Vagina (tissue), 2 donors: Measurements from ENCODE around the gene WDSUB1. TPM values are rescaled to one million over a fixed set of nuclear protein-coding genes. Genes with fewer than 3 reads are reported as not detected.

Source experiments
- DNase-seq, 2 donors: peaks; one replicate each; pipeline ENCODE4 v3.0.0-alpha.2; 2017; ENCODE audit errors: extremely low spot score in 2 of 2
- H3K27ac ChIP-seq: fragments of 200-600 bp; sonication (generic); one replicate; pipeline ENCODE4 v1.5.1; 2019
- H3K27me3 ChIP-seq: fragments of 200-600 bp; sonication (generic); one replicate; pipeline ENCODE4 v1.5.1; 2019
- H3K36me3 ChIP-seq, 2 donors: fragments of 200-600 bp; sonication (generic); one replicate each; pipeline ENCODE4 v1.5.1; 2017 to 2019
- H3K4me1 ChIP-seq: fragments of 200-600 bp; sonication (generic); one replicate; pipeline ENCODE4 v1.5.1; 2019
- H3K4me3 ChIP-seq, 2 donors: fragments of 200-600 bp; sonication (generic); 1 replicate in 1 of 2; 2 replicates in 1 of 2; pipeline ENCODE4 v1.5.1; 2016 to 2019
- H3K9me3 ChIP-seq: fragments of 200-600 bp; sonication (generic); one replicate; pipeline ENCODE4 v1.5.1; 2019
- CTCF ChIP-seq, 3 experiments: fragments of 450-650 bp in 2 of 3; fragments of 200-600 bp in 1 of 3; sonication (generic) in 1 of 3; IDR thresholded peaks; one replicate each; pipeline ENCODE4 v1.5.1; 2017 to 2019; ENCODE audit warnings: antibody characterized with exemption in 3 of 3, mild to moderate bottlenecking in 2 of 3, moderate library complexity in 2 of 3
- POLR2A ChIP-seq, 2 donors: fragments of 450-650 bp; IDR thresholded peaks; one replicate each; pipeline ENCODE4 v1.6.1; 2017; ENCODE audit warnings: antibody characterized with exemption in 2 of 2, mild to moderate bottlenecking in 2 of 2, moderate library complexity in 2 of 2
- POLR2AphosphoS5 ChIP-seq, 2 donors: sonication (generic); formaldehyde crosslinking; IDR thresholded peaks; one replicate each; pipeline ENCODE4 v1.9.0; 2017; ENCODE audit warnings: antibody characterized with exemption in 2 of 2, mild to moderate bottlenecking in 2 of 2, low read depth in 1 of 2; ENCODE audit not compliant: insufficient read depth in 1 of 2
- intact Hi-C: fragments of 100-400 bp; cut with DNase I; formaldehyde crosslinking; loops from one replicate; pipeline ENCODE4 v1.15.1; 2023
- total RNA-seq: library from RNA; depleted of rRNA; stranded (reverse); fragments of >200 nt; gene quantifications from one replicate; pipeline ENCODE4 v1.2.3, GENCODE V29; 2016

WDSUB1 gene
- total RNA-seq, 1 donor from 2014 or later = 2.2 TPM

- H3K4me3 ChIP-seq = no peak overlapping the region
- H3K4me1 ChIP-seq = peaks cover 6% of the 10 kb centered on the region
- H3K27me3 ChIP-seq = no peaks in the 10 kb centered on the region
- H3K9me3 ChIP-seq = no peaks in the 10 kb centered on the region
- peaks cover 0 to 61% of the 10 kb centered on the region in 2 donors for H3K36me3 ChIP-seq
- TF ChIP-seq CTCF (IDR thresholded peaks at IDR 0.05) (no peak), POLR2AphosphoS5 (IDR thresholded peaks at IDR 0.05; ENCODE audit: insufficient read depth in 1 of 2, low read depth in 1 of 2) (peak in 1 of 2 donors; percentile 9), POLR2A (IDR thresholded peaks at IDR 0.05) (no peak)
- peak in 1 of 2 donors; percentile 64 for DNase-seq
- no peak overlapping the region for H3K27ac ChIP-seq
- intact Hi-C loops = no loop called here
These were observed 60.4 kb downstream of the WDSUB1 start for GRCh38 chr2:159226059-159226461.

- no peak for TF ChIP-seq POLR2AphosphoS5 (IDR thresholded peaks at IDR 0.05; ENCODE audit: insufficient read depth in 1 of 2, low read depth in 1 of 2)
- TF ChIP-seq POLR2A (IDR thresholded peaks at IDR 0.05) = no peak
- TF ChIP-seq CTCF (IDR thresholded peaks at IDR 0.05) = no peak
- no peak overlapping the region for H3K27ac ChIP-seq
- H3K9me3 ChIP-seq = no peaks in the 10 kb centered on the region
- H3K4me3 ChIP-seq = no peak overlapping the region
- no peaks in the 10 kb centered on the region for H3K27me3 ChIP-seq
- H3K36me3 ChIP-seq = peaks cover 0 to 56% of the 10 kb centered on the region in 2 donors
- intact Hi-C loops = no loop called here
- peaks cover 6% of the 10 kb centered on the region for H3K4me1 ChIP-seq
- peak in 1 of 2 donors; percentile 65 for DNase-seq
These were observed 61.2 kb downstream of the WDSUB1 start for GRCh38 chr2:159225025-159226016.

GRCh38 chr2:159224061-159224813 is 62.3 kb downstream of the WDSUB1 start:
- peaks cover 6% of the 10 kb centered on the region for H3K4me1 ChIP-seq
- no peak overlapping the region for H3K4me3 ChIP-seq
- H3K9me3 ChIP-seq = no peaks in the 10 kb centered on the region
- TF ChIP-seq POLR2A (IDR thresholded peaks at IDR 0.05) (no peak), CTCF (IDR thresholded peaks at IDR 0.05) (no peak), POLR2AphosphoS5 (IDR thresholded peaks at IDR 0.05; ENCODE audit: insufficient read depth in 1 of 2, low read depth in 1 of 2) (no peak)
- no peaks in the 10 kb centered on the region for H3K27me3 ChIP-seq
- intact Hi-C loops = no loop called here
- H3K27ac ChIP-seq = no peak overlapping the region
- peaks cover 0 to 52% of the 10 kb centered on the region in 2 donors for H3K36me3 ChIP-seq
- DNase-seq = peak in 1 of 2 donors; percentile 71

GRCh38 chr2:159219394-159219998 is 67.0 kb downstream of the WDSUB1 start:
- Histone ChIP-seq H3K27ac (no peak overlapping the region), H3K27me3 (no peaks in the 10 kb centered on the region), H3K4me1 (no peaks in the 10 kb centered on the region), H3K9me3 (no peaks in the 10 kb centered on the region), H3K36me3 (peaks cover 0 to 57% of the 10 kb centered on the region in 2 donors), H3K4me3 (no peak overlapping the region)
- no peak for TF ChIP-seq POLR2A (IDR thresholded peaks at IDR 0.05)
- TF ChIP-seq POLR2AphosphoS5 (IDR thresholded peaks at IDR 0.05; ENCODE audit: insufficient read depth in 1 of 2, low read depth in 1 of 2) = no peak
- no peak for TF ChIP-seq CTCF (IDR thresholded peaks at IDR 0.05)
- intact Hi-C loops = loop anchor here (10.0 kb wide), 1 partner anchor 85 kb away; no protein-coding TSS in a partner anchor
- peak in 1 of 2 donors; percentile 32 for DNase-seq
